Adrenal gland (tissue), 5 donors: ENCODE data around the gene SLC25A23.

ENCODE experiments used
- CTCF ChIP-seq, 6 experiments: fragments of 450-650 bp in 4 of 6; fragments of 200-600 bp in 2 of 6; sonication (generic) in 1 of 6; IDR thresholded peaks; 1 replicate in 5 of 6; 2 replicates in 1 of 6; pipeline versions ENCODE4 v1.5.1 to v1.8.0; 2016 to 2021; ENCODE audit warnings: antibody characterized with exemption in 6 of 6, mild to moderate bottlenecking in 2 of 6, moderate library complexity in 1 of 6
- POLR2A ChIP-seq, 2 donors: fragments of 450-650 bp; IDR thresholded peaks; one replicate each; pipeline ENCODE4 v1.6.1; 2017; ENCODE audit warnings: antibody characterized with exemption in 2 of 2, mild to moderate bottlenecking in 2 of 2, moderate library complexity in 1 of 2
- donor health status: DM: no; HTN: no; CAD: no.

GRCh38 chr19:6473647-6474046 is 14.1 kb upstream of the SLC25A23 start:
- TF ChIP-seq CTCF (IDR thresholded peaks at IDR 0.05) (no peak), POLR2A (IDR thresholded peaks at IDR 0.05) (no peak)
